Ectodermal cell (in vitro differentiated cells): Measurements from ENCODE around the gene SCNN1A.

Experiments
- H3K27ac ChIP-seq: 2 replicates; pipeline ENCODE4 v1.7.0; 2013; ENCODE audit warnings: mild to moderate bottlenecking, low read depth, low read length; ENCODE audit not compliant: insufficient read depth, poor library complexity, severe bottlenecking
- H3K27me3 ChIP-seq: 2 replicates; pipeline ENCODE4 v1.7.0; 2013; ENCODE audit warnings: mild to moderate bottlenecking, low read length; ENCODE audit not compliant: insufficient read depth, control insufficient read depth, poor library complexity, severe bottlenecking
- H3K36me3 ChIP-seq: one replicate; pipeline ENCODE4 v1.7.0; 2013; ENCODE audit warnings: low read length; ENCODE audit not compliant: control insufficient read depth, insufficient read depth
- H3K4me1 ChIP-seq: one replicate; pipeline ENCODE4 v1.7.0; 2013; ENCODE audit warnings: low read length; ENCODE audit not compliant: control insufficient read depth, insufficient read depth
- H3K4me3 ChIP-seq: 2 replicates; pipeline ENCODE4 v1.7.0; 2013; ENCODE audit warnings: low read depth, low read length, control low read depth; ENCODE audit not compliant: insufficient read depth
- H3K9me3 ChIP-seq: 2 replicates; pipeline ENCODE4 v1.7.0; 2013; ENCODE audit warnings: mild to moderate bottlenecking, low read length, moderate library complexity; ENCODE audit not compliant: control insufficient read depth
- WGBS, 2 experiments: methylation state at CpG; one replicate each; pipeline ENCODE4 v1.1.7; 2013; ENCODE audit warnings: missing lambda C conversion rate in 2 of 2; 5-methylcytosine and 5-hydroxymethylcytosine counted together

Gene SCNN1A

DNA sequence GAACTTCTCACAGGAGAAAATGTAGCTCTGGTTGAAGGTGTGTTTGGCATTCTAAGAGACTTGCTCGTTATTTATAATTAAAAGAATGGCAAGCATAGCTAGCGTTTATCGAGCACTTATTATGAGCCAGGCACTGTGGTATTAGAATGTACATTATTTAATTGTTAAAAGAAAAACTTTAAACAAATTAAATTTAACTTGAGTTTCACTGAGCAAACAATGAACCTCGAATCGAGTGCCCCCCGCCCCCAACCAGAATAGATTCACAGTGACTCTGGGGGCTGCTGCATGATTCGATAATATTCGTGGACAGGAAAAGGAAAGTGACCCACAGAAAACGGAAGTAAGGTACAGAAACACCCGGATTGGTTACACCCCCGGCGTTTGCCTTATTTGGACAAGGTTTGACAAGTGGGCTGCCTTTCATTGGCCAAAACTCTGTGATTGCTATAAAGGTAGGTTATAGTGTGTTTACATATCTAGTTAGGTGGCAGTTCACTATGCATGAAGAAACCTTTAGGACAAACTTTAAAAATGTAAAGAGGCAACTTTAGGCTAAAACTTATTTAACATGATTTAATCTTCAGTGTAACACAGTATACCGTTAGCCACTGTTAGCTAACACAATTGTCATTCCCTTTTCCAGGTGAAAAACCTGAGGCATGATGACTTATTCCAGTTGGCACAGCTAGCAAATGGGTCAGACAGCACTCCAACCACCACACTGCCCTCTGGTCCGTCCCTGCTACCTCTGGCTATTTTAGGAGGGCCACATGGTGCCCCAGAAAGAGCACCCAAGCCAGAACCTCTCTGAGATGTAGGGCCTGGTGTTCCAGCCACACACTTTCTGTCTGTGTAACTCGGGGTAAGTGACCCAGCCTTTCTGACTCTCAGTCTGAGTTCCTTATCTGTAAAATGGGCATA, 7.1 kb downstream of the SCNN1A start:
- WGBS, 2 experiments: 90 to 91% methylated on average over 15 of the region's 15 CpGs
- H3K36me3 ChIP-seq: no peaks in the 10 kb centered on the region

GRCh38 chr12:6367065-6367968, 8.0 kb downstream of the SCNN1A start:
- Histone ChIP-seq H3K4me3 (no peak overlapping the region), H3K36me3 (no peaks in the 10 kb centered on the region), H3K27me3 (no peaks in the 10 kb centered on the region), H3K9me3 (no peaks in the 10 kb centered on the region), H3K27ac (no peak overlapping the region), H3K4me1 (peaks cover 13% of the 10 kb centered on the region)
- 80 to 83% methylated on average over 11 of the region's 11 CpGs for WGBS, 2 experiments

More for the DNA sequence above, 7.1 kb downstream of the SCNN1A start:
- Histone ChIP-seq H3K9me3 (no peaks in the 10 kb centered on the region), H3K4me3 (no peak overlapping the region), H3K4me1 (peaks cover 18% of the 10 kb centered on the region), H3K27ac (no peak overlapping the region), H3K27me3 (no peaks in the 10 kb centered on the region)

- H3K27ac ChIP-seq: no peak overlapping the region
- H3K27me3 ChIP-seq: no peaks in the 10 kb centered on the region
- H3K4me3 ChIP-seq: no peak overlapping the region
- WGBS, 2 experiments: 67 to 72% methylated on average over 15 of the region's 15 CpGs
- H3K36me3 ChIP-seq: no peaks in the 10 kb centered on the region
- H3K9me3 ChIP-seq: no peaks in the 10 kb centered on the region
- H3K4me1 ChIP-seq: no peaks in the 10 kb centered on the region
These were observed 11.4 kb downstream of the SCNN1A start for GRCh38 chr12:6364044-6364374.

GRCh38 chr12:6363330-6364043, 11.9 kb downstream of the SCNN1A start:
- Histone ChIP-seq H3K27me3 (no peaks in the 10 kb centered on the region), H3K4me3 (peak overlapping the region; percentile 58), H3K36me3 (no peaks in the 10 kb centered on the region), H3K27ac (no peak overlapping the region), H3K9me3 (no peaks in the 10 kb centered on the region), H3K4me1 (no peaks in the 10 kb centered on the region)
- 9% methylated on average over 59 of the region's 59 CpGs for WGBS, 2 experiments

DNA sequence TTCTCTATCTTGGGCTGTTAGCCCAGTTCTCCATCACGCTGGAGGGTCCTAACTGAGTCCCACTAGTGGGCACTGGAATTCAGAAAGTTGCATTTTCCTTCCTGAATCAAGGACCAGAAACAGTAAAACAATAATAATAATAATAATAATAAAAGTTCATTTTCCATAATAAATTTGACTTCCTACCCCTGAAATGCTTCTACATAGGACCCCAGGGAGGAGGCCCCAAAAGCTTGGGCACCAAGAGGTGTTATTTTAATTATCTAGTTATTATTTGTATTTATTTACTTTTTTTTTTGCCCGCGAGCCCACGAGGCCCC, 12.4 kb downstream of the SCNN1A start:
- H3K4me3 ChIP-seq: no peak overlapping the region
- no peaks in the 10 kb centered on the region for H3K4me1 ChIP-seq
- H3K9me3 ChIP-seq: no peaks in the 10 kb centered on the region
- no peaks in the 10 kb centered on the region for H3K27me3 ChIP-seq
- no peak overlapping the region for H3K27ac ChIP-seq
- H3K36me3 ChIP-seq: no peaks in the 10 kb centered on the region
- WGBS, 2 experiments: 28 to 33% methylated on average over 4 of the region's 4 CpGs

- H3K4me1 ChIP-seq: no peaks in the 10 kb centered on the region
- no peaks in the 10 kb centered on the region for H3K9me3 ChIP-seq
- H3K27me3 ChIP-seq: no peaks in the 10 kb centered on the region
- no peak overlapping the region for H3K4me3 ChIP-seq
- no peak overlapping the region for H3K27ac ChIP-seq
- WGBS, 2 experiments: 72 to 78% methylated on average over 3 of the region's 3 CpGs
- no peaks in the 10 kb centered on the region for H3K36me3 ChIP-seq
These were observed 13.0 kb downstream of the SCNN1A start for GRCh38 chr12:6362403-6362802.

- Histone ChIP-seq H3K9me3 (no peaks in the 10 kb centered on the region), H3K4me3 (no peak overlapping the region), H3K36me3 (no peaks in the 10 kb centered on the region), H3K27ac (no peak overlapping the region), H3K4me1 (no peaks in the 10 kb centered on the region), H3K27me3 (no peaks in the 10 kb centered on the region)
- WGBS, 2 experiments: 94 to 95% methylated on average over 14 of the region's 14 CpGs
These were observed 13.5 kb downstream of the SCNN1A start for GRCh38 chr12:6361834-6362233.

DNA sequence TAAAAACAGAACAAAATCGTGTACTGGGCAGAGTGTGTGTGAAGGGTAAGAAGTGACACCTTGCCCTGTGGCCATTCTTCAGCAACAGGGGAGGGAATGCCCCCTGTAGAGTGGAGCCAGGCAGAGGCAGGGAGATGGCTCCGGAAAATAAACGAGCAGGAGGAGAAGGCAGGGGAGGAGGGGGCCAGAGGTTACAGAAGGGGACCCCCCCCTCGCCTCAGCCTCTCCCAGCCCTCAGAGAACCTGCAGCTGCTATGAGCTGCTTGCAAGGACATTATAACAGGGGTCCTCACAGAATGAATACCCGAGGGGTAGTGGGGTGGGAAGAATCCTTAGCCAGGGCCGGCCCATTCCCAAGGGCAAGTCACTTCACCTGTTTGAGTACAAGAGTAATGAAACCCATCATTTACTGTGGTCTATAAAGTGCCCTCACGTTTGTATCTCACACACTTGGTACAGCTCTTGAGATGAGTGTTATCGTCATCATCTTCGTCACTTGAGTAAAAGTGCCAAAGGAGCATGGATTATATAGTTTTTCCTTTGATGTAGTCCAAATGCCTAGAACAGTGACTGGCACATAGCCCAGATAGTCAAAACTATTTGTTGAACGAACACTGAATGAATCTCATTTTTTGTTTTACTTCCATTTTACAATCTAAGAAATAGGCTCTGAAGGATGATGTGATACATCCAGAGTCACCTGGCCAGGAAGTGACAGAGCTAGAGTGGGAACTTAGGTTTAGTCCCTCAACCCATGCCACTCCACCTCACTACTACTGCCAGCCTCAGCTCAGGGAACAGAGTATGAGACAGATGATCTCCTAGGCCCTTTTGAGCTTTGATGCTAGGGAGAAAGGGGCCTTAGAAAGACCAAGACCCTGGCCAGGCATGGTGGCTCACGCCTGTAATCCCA, 14.5 kb downstream of the SCNN1A start:
- Histone ChIP-seq H3K9me3 (no peaks in the 10 kb centered on the region), H3K4me3 (no peak overlapping the region), H3K36me3 (no peaks in the 10 kb centered on the region), H3K27me3 (no peaks in the 10 kb centered on the region), H3K27ac (no peak overlapping the region), H3K4me1 (no peaks in the 10 kb centered on the region)
- 89 to 91% methylated on average over 11 of the region's 11 CpGs for WGBS, 2 experiments

GRCh38 chr12:6360080-6360571, 15.2 kb downstream of the SCNN1A start:
- Histone ChIP-seq H3K27ac (no peak overlapping the region), H3K36me3 (no peaks in the 10 kb centered on the region), H3K27me3 (no peaks in the 10 kb centered on the region), H3K9me3 (no peaks in the 10 kb centered on the region), H3K4me1 (no peaks in the 10 kb centered on the region), H3K4me3 (no peak overlapping the region)
- WGBS, 2 experiments: 86 to 90% methylated on average over 7 of the region's 7 CpGs
